Measurements from ENCODE around the gene PLA2G4A.

PLA2G4A gene

DNA sequence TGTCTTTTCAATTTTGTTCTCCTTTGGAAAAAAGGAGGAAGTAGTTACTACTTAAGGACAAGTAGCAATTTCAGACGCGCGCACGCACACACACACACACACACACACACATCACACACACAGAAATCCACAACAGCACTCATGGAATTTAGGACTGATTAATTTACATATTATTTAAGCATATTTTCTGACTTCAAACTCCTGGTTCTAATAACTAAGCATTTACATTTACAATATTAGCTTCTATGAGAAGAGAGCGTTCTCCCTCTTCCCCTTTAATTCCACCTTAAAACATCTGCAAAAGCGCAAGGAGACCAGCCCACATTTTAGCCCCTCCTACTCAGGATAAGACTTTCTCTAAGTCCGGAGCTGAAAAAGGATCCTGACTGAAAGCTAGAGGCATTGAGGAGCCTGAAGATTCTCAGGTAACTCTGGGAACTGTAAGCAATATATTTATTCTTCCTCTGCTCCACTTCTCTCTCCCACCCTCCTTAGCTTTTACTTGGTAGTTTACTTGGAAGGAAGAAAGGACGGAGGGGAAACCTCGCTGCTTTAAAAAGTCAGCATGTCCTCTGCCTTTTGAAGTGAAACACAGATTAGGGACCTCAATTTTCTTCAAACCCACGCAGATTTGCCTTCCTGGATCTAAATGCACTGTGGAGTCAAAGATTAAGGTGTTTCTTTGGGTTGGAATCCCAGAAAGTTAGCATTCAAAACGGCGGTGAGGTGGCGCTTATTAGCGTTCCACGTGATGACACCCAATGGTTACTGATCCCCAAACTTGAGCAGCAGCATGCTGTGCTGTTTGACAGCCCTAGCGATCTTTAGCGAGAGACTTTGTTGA lies at the start of gene PLA2G4A:
Gene PLA2G4A (plus strand): TSS at position 339 of the 844 bp plus-strand sequence. CDS start 25,406 bp downstream, outside the sequence.
- no peak for DNase-seq

DNA sequence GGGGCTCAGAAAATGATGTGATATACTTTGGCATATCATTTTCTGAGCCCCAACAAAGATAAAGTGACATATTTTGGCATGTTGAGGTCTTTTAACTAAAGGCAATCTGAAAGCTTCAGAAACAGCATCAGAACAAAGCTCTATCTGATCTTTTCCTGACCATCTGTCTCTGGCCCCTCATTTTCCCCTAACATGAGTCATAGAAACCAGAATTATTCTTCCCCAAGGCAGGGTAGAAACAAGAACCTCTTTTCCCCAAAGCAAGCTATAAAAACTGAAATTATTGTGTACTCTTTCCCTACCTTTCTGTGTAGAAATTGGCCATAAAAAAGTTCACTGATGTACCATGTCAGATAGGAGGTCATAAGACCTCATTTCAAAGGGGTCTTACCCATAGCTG lies 48.7 kb upstream of the PLA2G4A start:
- DNase-seq = no peak

DNA sequence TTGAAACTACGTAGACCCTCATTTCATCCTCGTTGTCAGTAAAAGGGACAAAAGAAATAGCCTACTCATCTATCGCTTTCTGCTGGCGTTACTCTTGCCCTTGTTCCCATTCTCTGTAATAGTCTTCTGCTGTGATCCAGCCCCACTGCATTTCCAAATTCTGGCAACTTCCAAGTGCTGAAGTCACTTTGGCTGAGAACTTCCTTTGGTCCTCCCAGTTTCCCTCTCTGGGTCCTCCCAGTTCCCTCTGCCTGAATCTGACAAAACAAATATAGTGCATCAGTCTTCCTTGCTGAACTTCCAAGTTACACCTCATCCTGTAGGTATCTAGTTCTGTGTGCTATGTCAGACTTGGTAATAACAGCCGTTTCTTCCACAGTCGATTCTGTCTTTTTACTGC lies 47.0 kb upstream of the PLA2G4A start:
- no peak for DNase-seq

DNA sequence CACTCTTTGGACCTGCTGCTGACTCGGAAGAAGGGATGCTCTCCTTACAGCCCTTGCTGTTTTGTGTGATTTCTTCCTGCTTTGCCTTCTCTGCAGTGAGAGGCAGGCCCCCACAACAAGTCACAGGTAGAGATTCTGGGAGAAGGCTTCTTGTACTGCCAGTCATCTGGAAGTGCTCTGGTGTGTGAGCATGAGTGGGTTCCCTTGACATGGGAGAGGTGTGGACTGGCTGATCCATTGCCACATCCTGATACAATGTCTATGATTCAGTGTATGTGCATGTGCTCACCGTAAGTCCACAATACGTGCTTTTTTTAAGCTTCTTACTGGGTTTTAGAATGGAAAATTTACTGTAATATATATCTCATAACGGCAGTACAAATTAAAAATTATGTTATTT lies 46.0 kb upstream of the PLA2G4A start:
- no peak for DNase-seq

DNA sequence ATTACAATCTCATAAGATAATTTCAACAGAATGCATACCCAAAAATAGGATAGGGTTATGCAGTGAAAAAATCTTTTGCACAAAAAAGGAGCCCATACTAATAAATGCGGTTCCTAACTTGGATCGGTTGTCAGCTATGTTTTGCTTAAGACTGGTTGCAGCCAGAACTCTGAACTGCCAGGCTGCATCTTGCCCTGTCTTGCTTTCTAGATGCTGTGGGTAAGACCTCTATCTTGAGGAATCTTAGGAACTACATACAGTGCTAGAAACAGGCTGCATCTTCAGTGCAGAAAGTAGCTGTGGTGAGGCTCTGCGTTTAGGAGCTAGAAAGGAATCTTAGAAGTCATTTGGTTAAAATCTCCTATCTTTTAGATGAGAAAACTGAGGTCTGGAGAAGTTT lies 45.6 kb upstream of the PLA2G4A start:
- no peak for DNase-seq

DNA sequence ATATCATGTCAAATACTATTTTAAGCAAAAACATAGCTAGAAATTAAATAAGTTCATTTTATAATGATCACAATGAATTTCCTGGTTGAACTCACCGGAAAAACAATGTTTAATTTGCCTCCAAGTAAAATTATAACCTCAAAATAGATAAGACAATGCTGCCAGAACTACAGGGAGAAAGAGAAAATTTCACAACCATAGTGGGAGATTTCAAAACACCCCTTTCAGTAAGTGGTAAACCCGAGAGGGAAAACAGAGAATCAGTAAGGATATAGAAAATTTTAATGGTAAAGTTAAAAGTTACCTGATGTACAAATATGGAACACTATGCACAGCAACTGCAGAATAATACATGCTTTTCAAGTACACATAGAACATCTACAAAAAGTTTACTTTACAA lies 43.2 kb upstream of the PLA2G4A start:
- DNase-seq = no peak

DNA sequence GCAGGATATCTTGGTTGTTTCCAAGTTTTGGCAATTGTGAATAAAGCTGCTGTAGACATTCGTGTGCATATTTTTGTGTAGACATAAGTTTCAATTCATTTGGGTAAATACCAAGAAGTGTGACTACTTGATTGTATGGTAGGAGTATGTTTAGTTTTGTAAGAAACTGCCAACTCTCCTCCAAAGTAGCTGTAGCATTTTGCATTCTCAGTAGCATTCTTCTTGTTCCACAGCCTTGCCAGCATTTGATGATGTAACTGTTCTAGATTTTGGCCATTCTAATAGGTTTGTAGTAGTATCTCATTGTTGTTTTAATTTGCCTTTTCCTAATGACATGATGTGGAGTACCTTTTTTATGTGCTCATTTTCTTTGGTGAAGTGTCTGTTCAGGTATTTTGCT lies 38.6 kb upstream of the PLA2G4A start:
- DNase-seq = no peak

DNA sequence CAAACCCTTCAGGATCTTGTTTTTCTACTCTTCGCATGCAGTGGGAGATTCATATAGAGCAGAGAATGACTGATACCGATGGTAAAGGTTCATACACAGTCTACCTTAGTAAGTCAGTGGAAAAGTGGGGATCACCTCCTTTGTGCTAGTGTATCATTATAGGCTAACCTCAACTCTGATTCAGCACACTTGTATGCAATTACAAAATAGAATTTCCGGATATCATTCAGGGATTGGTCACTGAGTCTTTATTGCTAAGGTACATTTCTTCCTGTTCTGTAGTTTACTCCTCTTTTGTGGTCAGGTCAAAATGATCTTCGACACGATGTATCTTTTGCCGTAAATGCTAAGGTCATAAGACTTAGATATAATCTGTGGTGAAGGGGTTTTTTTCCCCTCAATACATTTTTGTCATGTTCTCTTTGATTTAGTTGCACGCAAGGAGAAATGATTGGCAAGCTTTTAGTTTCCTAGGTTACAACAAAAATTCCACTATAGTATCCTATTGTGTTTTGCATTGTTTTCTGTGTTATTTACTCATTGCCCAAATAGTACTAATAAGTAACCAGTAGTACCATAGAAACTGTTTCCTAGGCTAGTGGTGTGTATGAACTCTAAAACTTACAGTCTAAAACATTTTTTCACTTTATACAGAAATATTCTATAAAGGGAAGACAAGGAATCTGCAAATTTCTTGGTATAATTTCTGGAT lies 35.7 kb upstream of the PLA2G4A start:
- DNase-seq = no peak

DNA sequence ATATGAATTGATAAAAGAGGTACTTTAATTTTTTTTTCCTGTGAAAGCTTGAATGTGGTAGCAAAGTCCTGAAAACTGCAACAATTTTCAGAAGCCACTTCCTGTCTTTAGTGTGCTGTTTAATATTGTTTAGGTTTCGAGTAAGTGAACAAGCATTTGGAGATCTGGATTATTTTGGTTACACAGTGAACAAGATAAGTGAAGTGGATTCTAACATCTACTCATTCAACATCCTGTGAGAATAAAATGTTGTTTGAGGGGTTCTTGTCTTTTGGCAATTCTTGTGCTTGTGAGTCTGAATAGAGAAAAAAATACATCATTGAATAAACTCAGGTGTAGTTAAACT lies 35.2 kb upstream of the PLA2G4A start:
- no peak for DNase-seq

DNA sequence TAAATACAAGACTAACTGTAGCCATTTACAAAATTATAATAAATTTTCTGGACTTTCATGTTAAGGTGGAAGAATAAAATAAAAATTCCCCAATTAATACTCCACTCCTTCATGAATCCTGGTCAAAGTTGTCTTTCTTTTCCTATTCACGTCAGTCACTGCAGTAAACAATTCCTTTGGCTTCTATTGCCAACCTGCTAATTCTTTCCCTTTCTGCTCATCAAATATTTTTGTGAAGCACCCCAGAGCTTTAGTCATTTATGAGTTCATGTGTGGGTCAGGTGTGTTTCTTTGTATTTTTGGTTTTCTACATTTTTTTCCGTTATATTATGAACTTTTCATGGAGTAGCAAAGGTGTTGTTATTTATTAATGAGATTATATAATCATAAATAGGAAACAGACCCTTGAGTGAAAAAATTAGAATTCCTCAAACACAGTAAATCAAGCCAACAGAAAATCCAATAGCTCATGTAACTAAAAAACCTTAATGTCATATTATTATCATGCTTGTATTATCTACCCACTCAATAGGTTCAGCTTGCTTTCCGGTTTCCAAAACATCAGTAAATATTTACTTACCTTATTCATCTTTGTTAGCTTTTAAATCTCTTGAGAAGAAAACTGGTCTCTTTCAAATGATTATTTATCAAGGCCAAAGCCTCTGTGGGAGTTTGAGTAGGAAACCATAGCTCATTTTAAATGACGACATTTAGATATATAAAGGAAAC lies 29.6 kb upstream of the PLA2G4A start:
- no peak for DNase-seq

DNA sequence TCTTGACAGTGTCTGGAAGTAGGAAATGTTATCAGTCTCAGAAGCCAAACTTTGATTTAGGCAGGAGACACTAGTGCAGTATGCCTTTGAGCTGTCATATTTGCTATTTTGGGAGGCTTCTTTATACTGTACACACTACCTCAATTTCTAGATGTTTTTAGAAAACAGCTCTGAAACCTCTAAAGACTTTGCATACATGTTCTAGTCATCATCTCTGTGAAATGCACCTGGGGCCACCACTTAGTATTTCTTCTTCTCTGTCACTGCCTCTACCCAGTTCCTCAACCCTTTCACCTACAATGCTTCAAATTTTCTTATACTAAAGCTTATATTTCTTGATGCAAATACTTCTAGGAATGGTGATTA lies 29.1 kb upstream of the PLA2G4A start:
- DNase-seq = no peak

DNA sequence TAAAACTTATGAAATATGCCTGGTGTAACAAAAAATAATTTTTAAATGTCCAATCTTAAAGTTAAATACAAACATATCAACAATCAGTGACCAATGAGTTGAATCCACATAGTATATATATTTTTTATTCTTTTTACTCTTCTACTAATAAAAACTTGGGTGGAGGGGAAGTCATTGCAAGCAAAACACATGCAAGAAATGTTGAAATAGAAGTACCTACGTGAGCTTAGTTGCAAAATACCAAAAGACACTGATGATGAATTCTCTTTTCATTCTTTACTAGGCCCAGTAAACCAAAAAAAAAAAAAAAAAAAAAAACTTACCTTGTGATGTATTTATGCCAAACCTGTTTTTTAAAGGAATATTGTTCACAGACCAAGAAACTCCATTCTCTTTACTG lies 26.4 kb upstream of the PLA2G4A start:
- DNase-seq = no peak

DNA sequence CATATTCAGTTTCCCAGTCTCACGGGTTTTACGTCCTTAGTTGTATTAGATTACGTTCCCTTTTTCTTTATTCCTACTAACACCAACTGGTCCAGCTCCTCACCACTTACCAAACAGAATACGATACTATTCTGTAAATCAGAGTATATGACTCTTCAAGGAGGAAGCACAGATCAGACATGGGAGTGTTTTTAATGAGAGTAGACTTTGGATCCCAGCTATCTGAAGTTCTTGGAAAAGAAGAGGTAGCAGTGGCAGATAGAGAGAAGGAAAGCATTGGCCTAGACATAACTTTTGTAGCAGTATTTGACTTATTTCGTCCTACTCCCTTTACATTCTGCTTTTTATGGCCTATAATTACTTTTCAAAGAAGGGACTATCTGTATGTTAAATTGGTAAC lies 24.1 kb upstream of the PLA2G4A start:
- no peak for DNase-seq

DNA sequence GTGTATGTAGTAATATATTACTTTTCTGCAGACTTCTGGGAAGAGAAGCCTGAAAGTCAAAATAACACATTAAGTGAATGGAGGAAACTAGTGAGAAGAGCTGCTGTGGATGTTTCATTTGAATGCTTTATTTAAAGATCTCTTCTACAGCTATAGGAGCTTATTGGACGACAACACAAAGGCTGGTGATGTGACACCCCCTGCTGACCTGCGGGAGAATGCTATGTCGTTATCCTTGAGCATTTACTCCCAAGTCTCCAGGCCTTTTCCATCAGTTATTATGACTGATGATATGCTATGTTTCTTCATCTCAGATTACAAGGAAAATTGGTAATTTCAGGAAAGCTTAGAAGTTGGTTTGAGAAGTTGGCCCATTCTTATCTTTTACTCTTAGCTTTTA lies 22.3 kb upstream of the PLA2G4A start:
- no peak for DNase-seq

DNA sequence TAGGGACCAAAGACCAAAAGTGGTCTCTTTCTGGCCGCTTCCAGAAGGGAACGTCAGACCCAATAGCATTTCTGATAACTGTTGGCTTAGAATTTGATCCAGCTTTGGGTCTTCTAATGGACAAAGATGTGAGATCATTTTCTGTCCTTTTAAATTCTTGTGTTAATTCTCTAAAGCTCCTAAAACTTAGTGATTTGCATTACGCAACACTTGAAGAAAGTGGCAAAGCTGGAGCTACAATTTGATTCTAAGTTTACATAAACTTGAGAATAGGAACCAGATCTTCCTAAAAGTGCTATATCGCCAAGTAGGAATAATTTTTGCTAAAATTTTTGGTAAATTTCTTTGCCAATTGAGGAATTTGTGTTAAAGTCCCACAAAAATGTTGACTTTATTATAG lies 21.6 kb upstream of the PLA2G4A start:
- no peak for DNase-seq

DNA sequence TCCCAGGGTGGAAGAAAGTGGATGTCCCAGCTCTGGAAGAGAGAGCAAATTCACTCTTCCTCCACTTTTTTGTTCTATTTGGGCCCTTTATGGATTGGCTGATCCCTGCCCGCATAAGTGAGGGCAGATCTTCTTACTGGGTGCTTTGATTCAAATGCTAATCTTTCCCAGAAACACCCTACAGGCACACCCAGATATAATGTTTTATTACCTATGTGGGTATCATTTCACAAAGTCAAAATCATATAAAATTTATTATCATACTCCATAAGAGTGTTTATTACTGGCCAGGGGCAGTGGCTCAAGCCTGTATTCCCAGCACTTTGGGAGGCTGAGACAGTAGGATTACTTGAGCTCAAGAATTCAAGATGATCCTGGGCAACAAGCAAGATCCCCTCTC lies 16.9 kb upstream of the PLA2G4A start:
- DNase-seq = no peak

DNA sequence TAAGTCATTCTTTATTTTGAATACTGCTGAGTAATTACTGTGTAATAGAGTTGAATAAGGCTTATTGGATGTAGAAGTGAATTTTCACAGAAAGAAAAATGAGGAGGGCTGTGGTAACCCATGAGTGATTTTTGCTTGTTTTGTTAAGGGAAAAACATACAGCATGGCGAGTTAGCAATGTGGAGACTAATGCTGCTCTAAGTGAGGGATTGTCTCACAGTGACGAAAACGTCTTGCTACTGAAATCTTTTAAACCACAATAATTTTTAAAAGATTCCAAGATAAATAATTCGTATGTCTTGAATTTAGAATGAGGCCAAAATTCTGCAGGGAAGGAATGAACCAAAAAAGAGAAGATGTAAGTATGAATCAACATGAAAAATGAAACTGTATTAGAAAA lies 16.2 kb upstream of the PLA2G4A start:
- DNase-seq = no peak

DNA sequence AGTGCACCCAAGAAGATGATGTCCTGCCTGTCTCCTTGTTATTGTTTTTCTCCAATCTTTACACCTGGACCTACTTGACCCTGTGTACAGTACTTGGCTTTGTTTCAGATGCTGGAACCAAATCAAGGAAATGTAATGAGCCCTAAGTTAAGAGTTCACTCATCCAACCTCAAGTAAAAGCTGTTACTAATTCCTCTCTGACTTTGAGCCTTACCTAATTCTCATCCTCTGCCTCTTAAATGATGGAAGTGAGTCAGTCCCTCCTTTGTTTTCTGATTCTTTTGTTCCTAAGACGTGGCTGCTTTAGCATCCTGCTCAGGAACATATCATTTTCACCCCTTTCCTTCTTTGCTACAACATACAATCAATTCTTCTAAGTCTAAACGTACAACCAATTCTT lies 15.3 kb upstream of the PLA2G4A start:
- DNase-seq = no peak

DNA sequence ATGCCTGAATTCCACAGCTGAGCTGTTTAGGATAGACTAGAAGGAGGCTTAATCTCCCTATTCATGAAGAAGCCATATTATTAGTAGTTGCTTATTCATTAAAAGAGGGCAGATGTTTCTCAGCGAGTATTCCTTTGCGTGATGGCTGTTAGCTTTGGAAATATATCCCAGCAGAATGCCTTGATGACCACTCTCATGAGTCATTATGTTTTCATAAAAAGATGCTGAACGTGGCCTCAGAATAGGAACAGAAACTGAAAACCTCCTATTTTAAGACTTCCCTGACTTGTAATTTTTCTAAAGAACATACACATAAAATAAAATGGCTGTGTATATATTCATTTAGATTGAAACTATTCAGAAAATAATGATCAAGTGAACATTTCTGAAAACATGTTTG lies 9.6 kb upstream of the PLA2G4A start:
- DNase-seq = no peak

DNA sequence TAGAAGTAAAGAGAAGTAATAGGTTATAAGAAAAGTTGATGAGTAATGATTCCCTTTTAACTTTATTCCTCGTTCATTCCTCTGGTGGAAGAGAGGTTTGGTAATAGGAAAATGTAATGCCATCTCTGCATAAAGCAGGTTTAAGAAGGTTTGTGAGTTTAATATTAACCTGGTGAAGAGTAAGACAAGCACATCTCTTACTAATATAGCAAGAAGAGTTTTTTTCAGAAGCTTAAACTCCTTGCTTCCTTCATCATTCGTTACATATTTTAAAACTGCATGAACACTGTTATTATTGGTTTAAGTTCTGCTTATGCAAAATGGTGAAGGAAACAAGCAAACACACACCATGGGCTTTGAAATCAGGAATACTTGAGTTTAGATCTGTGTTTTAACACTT lies 9.2 kb upstream of the PLA2G4A start:
- no peak for DNase-seq

DNA sequence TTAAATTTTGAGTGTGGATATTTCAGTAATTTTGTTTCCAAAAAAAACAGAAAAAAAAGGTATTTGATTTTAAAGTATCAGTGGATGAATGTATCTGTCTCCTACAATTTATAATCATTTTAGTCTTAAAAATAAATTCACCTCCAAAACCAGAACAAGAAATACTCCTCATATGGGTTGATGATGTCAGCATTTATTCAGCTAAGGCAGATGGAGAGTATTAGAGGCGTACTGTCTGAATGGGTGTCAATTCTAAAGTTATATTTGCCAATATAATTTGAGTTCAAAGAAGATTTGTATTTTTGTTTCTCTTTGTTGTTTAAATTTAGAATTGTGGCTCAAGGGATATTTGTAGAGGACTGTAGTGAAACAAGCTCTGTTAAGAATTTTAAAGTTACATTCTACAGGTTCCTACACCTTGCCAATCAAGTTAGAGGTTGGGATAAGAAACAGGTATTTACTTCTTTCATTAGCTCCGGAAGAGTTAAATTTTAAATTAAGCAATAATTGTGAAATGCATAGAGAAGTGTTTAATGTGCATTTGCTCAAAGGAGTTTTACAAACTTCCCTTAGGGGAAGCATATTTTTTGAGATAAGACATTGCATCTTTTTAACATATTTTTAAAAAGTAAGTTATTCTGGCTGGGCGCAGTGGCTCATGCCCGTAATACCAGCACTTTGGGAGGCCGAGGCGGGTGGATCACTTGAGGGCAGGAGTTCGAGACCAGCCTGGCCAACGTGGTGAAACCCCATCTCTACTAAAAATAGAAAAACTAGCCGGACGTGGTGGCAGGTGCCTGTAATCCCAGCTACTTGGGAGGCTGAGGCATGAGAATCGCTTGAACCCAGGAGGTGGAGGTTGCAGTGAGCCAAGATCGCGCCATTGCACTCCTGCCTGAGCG lies 1.2 kb downstream of the PLA2G4A start:
- no peak for DNase-seq

DNA sequence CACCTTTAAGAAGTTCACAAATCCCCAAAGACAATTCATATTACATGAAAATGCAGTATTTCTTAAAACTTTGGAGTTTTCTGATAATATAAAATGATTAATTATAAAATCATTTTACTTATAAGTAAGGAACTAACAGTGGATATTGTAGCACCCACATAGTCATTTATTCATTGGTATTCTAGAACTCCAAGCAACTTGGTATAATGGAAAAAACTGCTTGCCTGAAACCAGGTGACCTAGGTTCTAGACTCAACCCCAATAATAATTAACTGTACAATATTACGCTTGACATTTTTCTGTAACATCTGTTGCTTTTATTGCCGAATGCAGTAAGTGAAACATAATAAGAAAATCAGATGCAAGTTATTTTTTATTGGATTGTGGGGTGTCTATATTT lies 2.4 kb downstream of the PLA2G4A start:
- no peak for DNase-seq

DNA sequence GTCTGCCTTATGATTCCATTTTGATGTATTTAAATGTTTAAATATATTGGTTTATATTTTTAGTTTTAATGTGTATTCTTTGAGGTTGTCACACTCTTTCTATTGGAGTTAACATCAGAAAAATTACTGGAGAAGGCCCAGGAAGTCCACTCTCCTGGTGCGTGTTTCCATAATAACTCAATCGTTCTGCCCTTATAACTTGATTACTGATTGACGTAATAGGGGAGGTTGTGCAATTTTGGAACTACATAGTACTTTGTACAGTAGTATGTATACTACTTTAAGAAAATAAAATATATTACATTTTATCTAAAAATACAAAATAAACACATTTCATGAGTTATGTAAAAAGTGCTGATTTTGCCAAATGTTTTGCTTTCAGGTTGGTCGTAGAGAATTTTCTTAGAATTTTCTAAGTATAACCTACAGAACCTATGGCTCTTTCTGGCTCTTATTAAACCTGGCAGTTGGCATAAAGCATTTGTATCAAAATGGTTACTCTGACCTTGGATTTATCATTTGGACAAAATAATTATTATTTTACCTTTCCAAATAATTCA lies 5.7 kb downstream of the PLA2G4A start:
- no peak for DNase-seq
